ENCODE data around the gene BBS4. TPM values are rescaled to one million over a fixed set of nuclear protein-coding genes. Genes with fewer than 3 reads are reported as not detected.
"Not testable (repeated sequence)": the region's sequence is repeated elsewhere in the genome, so short reads cannot be mapped to it uniquely, and the experiment has no call there.

The BBS4 gene
- total and polyA plus RNA-seq, 2 experiments from 2014 or later, result 15.7 to 20.9 TPM

- H3K9me3 ChIP-seq (ENCODE audit: low read depth), result no peaks in the 10 kb centered on the region
- no peaks in the 10 kb centered on the region for H3K4me1 ChIP-seq (ENCODE audit: insufficient read depth)
- no peaks in the 10 kb centered on the region for H3K36me3 ChIP-seq (ENCODE audit: low read depth)
- no peak overlapping the region for H3K4me3 ChIP-seq
- H3K27ac ChIP-seq, result no peak overlapping the region
- 88 to 89% methylated on average over 9 of the region's 9 CpGs for WGBS, 2 experiments (ENCODE audit: low coverage in 1 of 2, low lambda C conversion rate in 2 of 2, missing lambda C conversion rate in 2 of 2)
- H3F3A ChIP-seq (ENCODE audit: insufficient read depth), result no peaks in the 10 kb centered on the region
- peaks cover 52% of the 10 kb centered on the region for H3K79me2 ChIP-seq (ENCODE audit: insufficient read depth)
- TF ChIP-seq EZH2phosphoT487 (IDR thresholded peaks at IDR 0.05; ENCODE audit: insufficient read depth, low read depth) (no peak), EZH2 (IDR thresholded peaks at IDR 0.05; ENCODE audit: insufficient read depth, poor library complexity, severe bottlenecking) (no peak)
- no peak overlapping the region for H3K9ac ChIP-seq
- H4K20me1 ChIP-seq (ENCODE audit: insufficient read depth), result no peaks in the 10 kb centered on the region
- H3K27me3 ChIP-seq (replicated peaks; ENCODE audit: insufficient read depth), result no peaks in the 10 kb centered on the region
- in situ Hi-C loops (cut with MboI), result no loop called here
- no peak for DNase-seq
- H2AFZ ChIP-seq, result no peak overlapping the region
- no peak overlapping the region for H3K4me2 ChIP-seq (ENCODE audit: unreplicated experiment)
- H3K9me2 ChIP-seq (ENCODE audit: insufficient read depth), result no peaks in the 10 kb centered on the region
Observed at GRCh38 chr15:72700076-72700475, 14.1 kb downstream of the BBS4 start.

- Histone ChIP-seq H3K36me3 (ENCODE audit: low read depth) (no peaks in the 10 kb centered on the region), H3K9me2 (ENCODE audit: insufficient read depth) (no peaks in the 10 kb centered on the region), H3K4me2 (ENCODE audit: unreplicated experiment) (no peak overlapping the region), H3K4me3 (no peak overlapping the region), H3K4me1 (ENCODE audit: insufficient read depth) (peaks cover 10% of the 10 kb centered on the region), H3F3A (ENCODE audit: insufficient read depth) (peaks cover 9% of the 10 kb centered on the region), H3K27ac (no peak overlapping the region), H3K9me3 (ENCODE audit: low read depth) (no peaks in the 10 kb centered on the region), H3K79me2 (ENCODE audit: insufficient read depth) (peaks cover 23% of the 10 kb centered on the region; the same call in 1 of the 2 replicates), H3K27me3 (replicated peaks; ENCODE audit: insufficient read depth) (no peaks in the 10 kb centered on the region), H2AFZ (no peak overlapping the region), H4K20me1 (ENCODE audit: insufficient read depth) (no peaks in the 10 kb centered on the region), H3K9ac (no peak overlapping the region)
- 91 to 92% methylated on average over 11 of the region's 11 CpGs for WGBS, 2 experiments (ENCODE audit: low coverage in 1 of 2, low lambda C conversion rate in 2 of 2, missing lambda C conversion rate in 2 of 2)
- DNase-seq, result no peak
- TF ChIP-seq EZH2 (IDR thresholded peaks at IDR 0.05; ENCODE audit: insufficient read depth, poor library complexity, severe bottlenecking), result no peak
- no peak for TF ChIP-seq EZH2phosphoT487 (IDR thresholded peaks at IDR 0.05; ENCODE audit: insufficient read depth, low read depth)
- in situ Hi-C loops (cut with MboI), result no loop called here
Observed at GRCh38 chr15:72706266-72706665, 20.3 kb downstream of the BBS4 start.

- H4K20me1 ChIP-seq (ENCODE audit: insufficient read depth); H3K4me3 ChIP-seq; H3K27me3 ChIP-seq (replicated peaks; ENCODE audit: insufficient read depth); H3K4me2 ChIP-seq (ENCODE audit: unreplicated experiment); in situ Hi-C loops (cut with MboI); H3K9me3 ChIP-seq (ENCODE audit: low read depth); H3K9ac ChIP-seq; H3K36me3 ChIP-seq (ENCODE audit: low read depth); H3K27ac ChIP-seq; H3K9me2 ChIP-seq (ENCODE audit: insufficient read depth); H3F3A ChIP-seq (ENCODE audit: insufficient read depth); DNase-seq; H3K4me1 ChIP-seq (ENCODE audit: insufficient read depth); H2AFZ ChIP-seq: not testable (repeated sequence)
- H3K79me2 ChIP-seq (ENCODE audit: insufficient read depth), result peaks cover 17% of the 10 kb centered on the region; the same call in 1 of the 2 replicates
- 85% methylated on average over 8 of the region's 8 CpGs for WGBS, 2 experiments (ENCODE audit: low coverage in 1 of 2, low lambda C conversion rate in 2 of 2, missing lambda C conversion rate in 2 of 2)
Observed at GRCh38 chr15:72708551-72709303, 22.7 kb downstream of the BBS4 start.

GRCh38 chr15:72722071-72722696, 36.2 kb downstream of the BBS4 start:
- no peak overlapping the region for H3K4me2 ChIP-seq (ENCODE audit: unreplicated experiment)
- H3K4me3 ChIP-seq, result no peak overlapping the region
- H3K9ac ChIP-seq, result no peak overlapping the region
- no peaks in the 10 kb centered on the region for H3K79me2 ChIP-seq (ENCODE audit: insufficient read depth)
- no peaks in the 10 kb centered on the region for H4K20me1 ChIP-seq (ENCODE audit: insufficient read depth)
- H3K4me1 ChIP-seq (ENCODE audit: insufficient read depth), result no peaks in the 10 kb centered on the region
- no peaks in the 10 kb centered on the region for H3K9me2 ChIP-seq (ENCODE audit: insufficient read depth)
- no peaks in the 10 kb centered on the region for H3K27me3 ChIP-seq (replicated peaks; ENCODE audit: insufficient read depth)
- in situ Hi-C loops (cut with MboI), result no loop called here
- H3K9me3 ChIP-seq (ENCODE audit: low read depth), result no peaks in the 10 kb centered on the region
- no peak overlapping the region for H3K27ac ChIP-seq
- DNase-seq, result peak; percentile 82
- no peak overlapping the region for H2AFZ ChIP-seq
- 33% methylated on average over 3 of the region's 3 CpGs for WGBS, 2 experiments (ENCODE audit: low coverage in 1 of 2, low lambda C conversion rate in 2 of 2, missing lambda C conversion rate in 2 of 2)
- TF ChIP-seq EZH2 (IDR thresholded peaks at IDR 0.05; ENCODE audit: insufficient read depth, poor library complexity, severe bottlenecking) (no peak), EZH2phosphoT487 (IDR thresholded peaks at IDR 0.05; ENCODE audit: insufficient read depth, low read depth) (no peak)
- H3K36me3 ChIP-seq (ENCODE audit: low read depth), result peaks cover 9% of the 10 kb centered on the region; the same call in 1 of the 2 replicates
- no peaks in the 10 kb centered on the region for H3F3A ChIP-seq (ENCODE audit: insufficient read depth)
